PC-3 (cell line): ENCODE results near the gene RHOBTB3.

ENCODE experiments used
- EZH2 ChIP-seq: fragments of 300-600 bp; sonication (generic); IDR thresholded peaks from one replicate; pipeline ENCODE4 v1.6.1; 2017; ENCODE audit warnings: antibody characterized with exemption, mild to moderate bottlenecking, low read length; ENCODE audit not compliant: unreplicated experiment
- EZH2phosphoT487 ChIP-seq: fragments of 300-600 bp; sonication (generic); IDR thresholded peaks from 2 replicates; pipeline ENCODE4 v1.6.1; 2018; ENCODE audit warnings: mild to moderate bottlenecking, antibody characterized with exemption, low read length, borderline replicate concordance
- TF ChIP-seq, protein P1 (sequence below): fragments of 300-600 bp; sonication (generic); conservative IDR thresholded peaks from 2 replicates; pipeline ENCODE4 v1.5.1; 2017; ENCODE audit warnings: antibody characterized with exemption, low read depth, mild to moderate bottlenecking, low read length

DNA sequence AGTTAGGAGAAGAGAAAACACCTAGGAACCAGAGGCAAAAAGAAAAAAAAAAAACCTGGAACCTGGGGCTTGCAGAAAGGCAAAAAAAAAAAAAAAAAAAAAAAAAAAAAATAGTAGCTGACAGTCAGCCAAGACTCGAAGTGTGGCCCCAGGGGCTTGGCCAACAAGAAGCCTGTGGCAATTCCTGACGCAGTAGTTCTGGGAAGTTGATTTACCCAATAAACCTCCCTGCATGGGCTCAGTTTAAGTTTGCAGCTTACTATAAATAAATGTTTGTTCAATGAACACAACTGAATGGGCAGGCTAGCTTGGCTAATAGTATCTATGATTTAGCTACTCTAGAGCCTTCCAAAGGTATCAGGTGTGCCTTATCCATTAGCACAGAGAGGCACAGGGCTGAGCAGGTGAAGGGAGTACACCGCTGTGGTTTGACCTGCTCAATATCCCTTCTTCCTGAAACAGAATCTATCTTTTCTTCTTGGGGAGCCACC lies 112.6 kb downstream of the RHOBTB3 start:
- TF ChIP-seq EZH2, result no peak
- TF ChIP-seq, protein P1, sequence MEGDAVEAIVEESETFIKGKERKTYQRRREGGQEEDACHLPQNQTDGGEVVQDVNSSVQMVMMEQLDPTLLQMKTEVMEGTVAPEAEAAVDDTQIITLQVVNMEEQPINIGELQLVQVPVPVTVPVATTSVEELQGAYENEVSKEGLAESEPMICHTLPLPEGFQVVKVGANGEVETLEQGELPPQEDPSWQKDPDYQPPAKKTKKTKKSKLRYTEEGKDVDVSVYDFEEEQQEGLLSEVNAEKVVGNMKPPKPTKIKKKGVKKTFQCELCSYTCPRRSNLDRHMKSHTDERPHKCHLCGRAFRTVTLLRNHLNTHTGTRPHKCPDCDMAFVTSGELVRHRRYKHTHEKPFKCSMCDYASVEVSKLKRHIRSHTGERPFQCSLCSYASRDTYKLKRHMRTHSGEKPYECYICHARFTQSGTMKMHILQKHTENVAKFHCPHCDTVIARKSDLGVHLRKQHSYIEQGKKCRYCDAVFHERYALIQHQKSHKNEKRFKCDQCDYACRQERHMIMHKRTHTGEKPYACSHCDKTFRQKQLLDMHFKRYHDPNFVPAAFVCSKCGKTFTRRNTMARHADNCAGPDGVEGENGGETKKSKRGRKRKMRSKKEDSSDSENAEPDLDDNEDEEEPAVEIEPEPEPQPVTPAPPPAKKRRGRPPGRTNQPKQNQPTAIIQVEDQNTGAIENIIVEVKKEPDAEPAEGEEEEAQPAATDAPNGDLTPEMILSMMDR, result no peak
- TF ChIP-seq EZH2phosphoT487, result no peak
